H1 (cell line): ENCODE results near the gene GNA12. TPM values are rescaled to one million over a fixed set of nuclear protein-coding genes. Genes with fewer than 3 reads are reported as not detected.

ENCODE experiments used
- CTCF ChIA-PET: fragments of 300-600 bp; sonication (Branson Sonifier 250); formaldehyde crosslinking; loops from one replicate; lab custom pipeline; 2021; ENCODE audit not compliant: partially characterized antibody; lab: Charles Lee
- POLR2A ChIA-PET: fragments of 300-600 bp; sonication (Branson Sonifier 250); formaldehyde crosslinking; loops from one replicate; lab custom pipeline; 2021; ENCODE audit warnings: inconsistent platforms; ENCODE audit not compliant: partially characterized antibody; lab: Charles Lee
- DNase-seq, 2 experiments: peaks; one replicate each; pipeline versions ENCODE4 v3.0.0 to v3.0.0-alpha.2; 2010 to 2022; ENCODE audit warnings: low spot score in 2 of 2, low read depth in 1 of 2, mixed read lengths in 1 of 2
- FAIRE-seq: peaks from 2 replicates; lab custom pipeline; 2011; peaks lifted over from hg19 to GRCh38; lab: Jason Lieb, UNC
- H2AFZ ChIP-seq: 2 replicates; pipeline ENCODE4 v1.8.1; 2012; ENCODE audit warnings: low read length, inconsistent platforms
- H2AK5ac ChIP-seq: 2 replicates; pipeline ENCODE4 v1.6.1; 2013; ENCODE audit warnings: low read depth, low read length
- H2BK120ac ChIP-seq: replicated peaks from 2 replicates; pipeline ENCODE3; 2013; ENCODE audit warnings: low read depth, low read length, inconsistent platforms
- H2BK12ac ChIP-seq: 2 replicates; pipeline ENCODE4 v1.6.1; 2013; ENCODE audit warnings: low read depth, low read length
- H2BK15ac ChIP-seq: 2 replicates; pipeline ENCODE4 v1.6.1; 2013; ENCODE audit warnings: low read length
- H2BK20ac ChIP-seq: 2 replicates; pipeline ENCODE4 v1.6.1; 2013; ENCODE audit warnings: low read length
- H2BK5ac ChIP-seq: 2 replicates; pipeline ENCODE4 v1.6.1; 2013; ENCODE audit warnings: low read depth, low read length
- H3K14ac ChIP-seq: 2 replicates; pipeline ENCODE4 v1.6.1; 2013; ENCODE audit warnings: inconsistent platforms; ENCODE audit not compliant: insufficient read length
- H3K18ac ChIP-seq: 2 replicates; pipeline ENCODE4 v1.6.1; 2013; ENCODE audit warnings: low read length; ENCODE audit errors: extremely low read depth
- H3K23ac ChIP-seq: 2 replicates; pipeline ENCODE4 v1.6.1; 2013; ENCODE audit warnings: inconsistent platforms; ENCODE audit not compliant: insufficient read length
- H3K23me2 ChIP-seq: 2 replicates; pipeline ENCODE4 v1.6.1; 2013; ENCODE audit warnings: low read depth, low read length
- H3K27ac ChIP-seq: 2 replicates; pipeline ENCODE4 v1.6.1; 2011; ENCODE audit warnings: low read depth, low read length, inconsistent platforms
- H3K27me3 ChIP-seq, 4 experiments: replicated peaks in 1 of 4; 1 replicate in 1 of 4; 2 replicates in 3 of 4; pipeline versions ENCODE4 v1.6.1 to v1.8.1; 2011 to 2013; ENCODE audit warnings: low read length in 3 of 4, mild to moderate bottlenecking in 3 of 4, inconsistent platforms in 2 of 4, mixed read lengths in 2 of 4, moderate library complexity in 1 of 4; ENCODE audit not compliant: control insufficient read depth in 3 of 4, insufficient read depth in 3 of 4; ENCODE audit errors: extremely low read depth in 1 of 4
- H3K36me3 ChIP-seq, 4 experiments: 2 replicates each; pipeline versions ENCODE4 v1.6.1 to v1.8.1; 2011 to 2013; ENCODE audit warnings: mild to moderate bottlenecking in 4 of 4, low read length in 3 of 4, moderate library complexity in 2 of 4, control low read depth in 1 of 4, inconsistent platforms in 1 of 4; ENCODE audit not compliant: insufficient read depth in 4 of 4, control insufficient read depth in 2 of 4
- H3K4ac ChIP-seq: replicated peaks from 2 replicates; pipeline ENCODE3; 2013; ENCODE audit warnings: low read length, low read depth, mixed read lengths, inconsistent platforms; ENCODE audit not compliant: insufficient read length
- H3K4me1 ChIP-seq, 4 experiments: replicated peaks in 1 of 4; 1 replicate in 1 of 4; 2 replicates in 3 of 4; pipeline versions ENCODE4 v1.6.1 to v1.8.1; 2011 to 2013; ENCODE audit warnings: low read length in 3 of 4, inconsistent platforms in 2 of 4, mixed read lengths in 1 of 4; ENCODE audit not compliant: insufficient read depth in 4 of 4, control insufficient read depth in 3 of 4
- H3K4me2 ChIP-seq, 2 experiments: 2 replicates each; pipeline versions ENCODE4 v1.6.1 to v1.8.1; 2011 to 2013; ENCODE audit warnings: low read depth in 2 of 2, low read length in 2 of 2, control low read depth in 1 of 2, inconsistent platforms in 1 of 2, mild to moderate bottlenecking in 1 of 2; ENCODE audit not compliant: insufficient read depth in 1 of 2
- H3K4me3 ChIP-seq, 4 experiments: fragments of 200-600, 300-600 bp in 1 of 4; sonication (generic), shearing (Covaris generic), sonication (Bioruptor Twin) in 1 of 4; 2 replicates each; pipeline versions ENCODE4 v1.5.1 to v1.8.1; 2011 to 2016; ENCODE audit warnings: low read length in 4 of 4, low read depth in 3 of 4, control low read depth in 2 of 4, inconsistent platforms in 2 of 4, mild to moderate bottlenecking in 2 of 4, mixed read lengths in 1 of 4, moderate library complexity in 1 of 4; ENCODE audit not compliant: insufficient read depth in 2 of 4; ENCODE audit errors: extremely low read depth in 1 of 4
- H3K56ac ChIP-seq: replicated peaks from 2 replicates; pipeline ENCODE3; 2013; ENCODE audit warnings: low read depth, mild to moderate bottlenecking, mixed read lengths, low read length, inconsistent platforms; ENCODE audit not compliant: insufficient read length
- H3K79me1 ChIP-seq: 2 replicates; pipeline ENCODE4 v1.6.1; 2013; ENCODE audit warnings: low read depth, low read length, control low read depth
- H3K79me2 ChIP-seq, 2 experiments: 2 replicates each; pipeline versions ENCODE4 v1.6.1 to v1.8.1; 2012 to 2013; ENCODE audit warnings: low read length in 2 of 2, mild to moderate bottlenecking in 2 of 2, inconsistent platforms in 1 of 2; ENCODE audit not compliant: insufficient read depth in 2 of 2, control insufficient read depth in 1 of 2
- H3K9ac ChIP-seq, 4 experiments: replicated peaks in 1 of 4; 1 replicate in 1 of 4; 2 replicates in 3 of 4; pipeline versions ENCODE4 v1.6.1 to v1.8.1; 2011 to 2013; ENCODE audit warnings: low read depth in 3 of 4, low read length in 3 of 4, control low read depth in 2 of 4, mild to moderate bottlenecking in 2 of 4, moderate library complexity in 2 of 4, inconsistent platforms in 1 of 4; ENCODE audit errors: extremely low read depth in 1 of 4
- H3K9me3 ChIP-seq, 2 experiments: 2 replicates each; pipeline versions ENCODE4 v1.6.1 to v1.8.1; 2012 to 2013; ENCODE audit warnings: mild to moderate bottlenecking in 2 of 2, moderate library complexity in 2 of 2, control low read depth in 1 of 2, inconsistent platforms in 1 of 2, low read depth in 1 of 2, low read length in 1 of 2, mixed read lengths in 1 of 2; ENCODE audit not compliant: insufficient read depth in 2 of 2
- H4K20me1 ChIP-seq, 2 experiments: replicated peaks in 1 of 2; 2 replicates each; pipeline versions ENCODE3 to v1.8.1; 2011 to 2013; ENCODE audit warnings: inconsistent platforms in 2 of 2, low read length in 2 of 2, mild to moderate bottlenecking in 1 of 2; ENCODE audit not compliant: insufficient read depth in 2 of 2, control insufficient read depth in 1 of 2
- H4K5ac ChIP-seq: 2 replicates; pipeline ENCODE4 v1.6.1; 2013; ENCODE audit warnings: low read length, low read depth, mixed read lengths, inconsistent platforms; ENCODE audit not compliant: insufficient read length
- H4K8ac ChIP-seq: 2 replicates; pipeline ENCODE4 v1.8.0; 2013; ENCODE audit warnings: mild to moderate bottlenecking, moderate library complexity, low read length, inconsistent platforms; ENCODE audit not compliant: insufficient read depth; ENCODE audit errors: extremely low read depth
- H4K91ac ChIP-seq: replicated peaks from 2 replicates; pipeline ENCODE3; 2013; ENCODE audit warnings: low read length, mixed read lengths, inconsistent platforms; ENCODE audit not compliant: insufficient read length
- SIX5 ChIP-seq: IDR thresholded peaks from 2 replicates; pipeline ENCODE4 v1.6.1; 2011; ENCODE audit warnings: mild to moderate bottlenecking, low read depth, low read length
- WGBS, 2 experiments: shearing (Covaris generic) in 1 of 2; methylation state at CpG; one replicate each; pipeline versions ENCODE4 v1.1.6 to v1.1.7; 2013 to 2015; ENCODE audit warnings: low lambda C conversion rate in 2 of 2, mixed read lengths in 2 of 2, inconsistent platforms in 1 of 2, low coverage in 1 of 2, missing lambda C conversion rate in 1 of 2; ENCODE audit not compliant: insufficient replicate concordance in 2 of 2, insufficient coverage in 1 of 2, insufficient read length in 1 of 2; ENCODE audit errors: extremely low coverage in 1 of 2, missing lambda C conversion rate in 1 of 2; 5-methylcytosine and 5-hydroxymethylcytosine counted together
- polyA plus RNA-seq, 7 experiments: library from polyadenylated mRNA; depleted of rRNA in 3 of 7; stranded (reverse) in 5 of 7; unstranded in 2 of 7; fragments of >200 nt in 5 of 7; fragments of 200-250 nt in 2 of 7; gene quantifications; 1 replicate in 5 of 7; 2 replicates in 1 of 7; 4 replicates in 1 of 7; pipeline versions ENCODE4 v1.2.1 to v1.2.3, GENCODE V29; 2011 to 2013; ENCODE audit warnings: missing spikeins in 2 of 7, mixed read lengths in 2 of 7
- total RNA-seq: library from RNA; stranded (reverse); fragmentation: NEBNext Ultra II Directional; extraction: Animal tissue kit (Norgen Biotek cat#: 25700); gene quantifications from 2 replicates; pipeline ENCODE4 v1.2.1, GENCODE V29; 2021

The GNA12 gene
- total and polyA plus RNA-seq, 2 of the 8 experiments (the other 6 are each of a cell fraction or from before 2014, with no cell fraction given) = 96.5 to 109 TPM

DNA sequence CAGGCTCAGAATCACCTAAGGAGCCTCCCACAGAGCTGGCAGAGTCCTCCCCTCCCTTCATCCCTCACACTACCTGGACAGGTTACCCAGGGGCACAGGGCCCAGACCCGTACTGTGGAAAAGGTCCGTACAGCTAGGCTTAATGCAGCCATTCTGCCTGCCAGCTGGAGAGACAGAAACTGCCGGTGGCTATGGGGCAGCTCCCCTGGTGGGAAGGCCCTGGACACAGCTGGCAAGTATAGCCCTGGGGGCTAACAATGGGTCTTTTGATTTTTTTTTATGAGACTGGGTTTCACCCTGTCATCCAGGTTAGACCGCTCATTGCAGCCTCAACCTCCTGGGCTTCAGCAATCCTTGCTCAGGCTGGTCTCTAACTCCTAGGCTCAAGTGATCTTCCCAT lies 68.3 kb downstream of the GNA12 start:
- peaks cover 6% of the 10 kb centered on the region for H3K79me1 ChIP-seq
- H3K23ac ChIP-seq = no peak overlapping the region
- H2AFZ ChIP-seq = no peak overlapping the region
- H2BK20ac ChIP-seq = no peak overlapping the region
- no peaks in the 10 kb centered on the region for H3K9me3 ChIP-seq
- no peak overlapping the region for H3K18ac ChIP-seq
- H3K14ac ChIP-seq = no peak overlapping the region
- no peaks in the 10 kb centered on the region for H3K27me3 ChIP-seq
- no peak overlapping the region for H2BK15ac ChIP-seq
- no peak overlapping the region for H2BK120ac ChIP-seq
- H3K23me2 ChIP-seq = no peaks in the 10 kb centered on the region
- no peak overlapping the region for H4K8ac ChIP-seq
- H4K91ac ChIP-seq = no peak overlapping the region
- FAIRE-seq = no peak
- H2BK5ac ChIP-seq = no peak overlapping the region; the same call in 1 of the 2 replicates
- no peak overlapping the region for H4K5ac ChIP-seq
- no peak overlapping the region for H3K27ac ChIP-seq
- peaks cover 0 to 5% (median 3%) of the 10 kb centered on the region in 4 experiments; a peak in 3 of 7 replicates for H3K4me1 ChIP-seq
- no peak overlapping the region for H2BK12ac ChIP-seq
- POLR2A ChIA-PET = no interaction called here
- TF ChIP-seq SIX5 = no peak
- TF ChIP-seq, all 59 proteins: peak for 0
- no peak overlapping the region for H2AK5ac ChIP-seq
- H3K36me3 ChIP-seq = peaks cover 0 to 7% (median 7%) of the 10 kb centered on the region in 4 experiments; a peak in 4 of 8 replicates
- 89% methylated on average over 4 of the region's 4 CpGs; no CpG with 5 or more reads in 1 of the 2 experiments for WGBS, 2 experiments
- H3K4me2 ChIP-seq = no peak overlapping the region
- H3K4ac ChIP-seq = no peak overlapping the region
- CTCF ChIA-PET = interaction anchor here (0.7 to 1.7 kb wide), 4 partner anchors 11 to 841 kb away, joined by 3 to 10 read pairs (median 4); no protein-coding TSS in a partner anchor
- H3K56ac ChIP-seq = no peak overlapping the region
- peaks cover 0 to 57% of the 10 kb centered on the region in 2 experiments; a peak in 2 of 4 replicates for H3K79me2 ChIP-seq
- H3K9ac ChIP-seq = no peak overlapping the region
- no peak for DNase-seq
- H4K20me1 ChIP-seq = peaks cover 0 to 8% of the 10 kb centered on the region in 2 experiments
- no peak overlapping the region for H3K4me3 ChIP-seq
